Myocyte (in vitro differentiated cells): ENCODE measurements around the gene APOD. TPM values are rescaled to one million over a fixed set of nuclear protein-coding genes. Genes with fewer than 3 reads are reported as not detected.

Experiments used
- DNase-seq: peaks from one replicate; pipeline ENCODE4 v3.0.0-alpha.2; 2012; ENCODE audit warnings: low read depth
- total RNA-seq: library from RNA; depleted of rRNA; stranded (reverse); fragments of >200 nt; gene quantifications from 2 replicates; pipeline ENCODE4 v1.2.3, GENCODE V29; 2014

Gene APOD
- total RNA-seq, 1 donor from 2014 or later: 3.6 TPM

- DNase-seq: no peak
Observed at GRCh38 chr3:195555110-195555509, 28.6 kb downstream of the APOD start.

GRCh38 chr3:195554458-195554857 lies 29.3 kb downstream of the APOD start:
- DNase-seq: no peak

- no peak for DNase-seq
Observed at GRCh38 chr3:195553268-195553667, 30.5 kb downstream of the APOD start.

GRCh38 chr3:195551381-195551978 lies 32.3 kb downstream of the APOD start:
- peak; percentile 80 for DNase-seq

- peak; percentile 47 for DNase-seq
Observed at GRCh38 chr3:195550723-195551122, 33.0 kb downstream of the APOD start.

GRCh38 chr3:195549931-195550519 lies 33.7 kb downstream of the APOD start:
- no peak for DNase-seq

GRCh38 chr3:195548987-195549386 lies 34.8 kb downstream of the APOD start:
- DNase-seq: no peak

- DNase-seq: no peak
Observed at GRCh38 chr3:195548501-195548900, 35.2 kb downstream of the APOD start.

GRCh38 chr3:195548006-195548405 lies 35.7 kb downstream of the APOD start:
- no peak for DNase-seq

DNA sequence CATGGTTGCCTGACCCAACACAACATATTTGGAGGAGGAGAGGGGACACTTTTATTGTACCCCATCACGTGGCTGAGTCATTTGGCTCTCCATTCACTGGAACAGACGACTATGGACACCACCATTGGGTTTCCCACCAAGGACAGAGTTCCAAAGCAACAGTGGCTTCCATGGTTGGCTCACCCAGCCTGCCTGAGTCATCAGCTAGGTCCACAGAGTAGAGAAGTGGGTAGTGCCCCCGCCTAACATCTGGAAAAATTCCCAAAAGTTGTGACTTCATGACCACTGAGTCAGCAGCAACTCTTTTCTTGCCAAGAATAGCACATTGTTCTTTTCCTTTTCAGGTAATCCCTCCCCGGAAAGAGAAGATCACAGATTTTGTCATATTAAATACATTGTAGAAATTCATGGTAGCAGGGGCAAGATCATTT lies 37.6 kb downstream of the APOD start:
- DNase-seq: peak; percentile 75

DNA sequence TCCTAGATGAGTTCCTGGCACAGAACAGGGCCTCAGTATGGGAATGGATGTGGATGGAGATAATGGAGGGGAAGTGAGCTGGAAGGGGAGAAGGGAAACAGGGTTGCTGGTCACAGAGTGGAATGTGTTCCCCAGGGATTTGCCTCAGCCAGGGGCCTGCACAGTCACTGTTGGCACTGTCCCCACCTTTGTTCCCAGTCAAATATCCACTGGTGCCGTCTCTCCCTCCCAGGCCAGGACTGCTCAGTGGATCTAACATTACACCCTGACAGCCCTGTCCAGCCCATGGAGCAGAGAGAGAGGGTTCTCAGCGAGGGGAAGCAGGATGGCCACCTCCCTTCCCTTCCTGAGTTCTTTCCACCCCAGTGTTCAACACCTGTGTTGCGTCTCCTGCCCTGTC lies 39.1 kb downstream of the APOD start:
- DNase-seq: no peak

GRCh38 chr3:195544230-195544536 lies 39.6 kb downstream of the APOD start:
- no peak for DNase-seq

- no peak for DNase-seq
Observed at GRCh38 chr3:195543500-195544229, 40.1 kb downstream of the APOD start.

GRCh38 chr3:195542698-195543499 lies 40.8 kb downstream of the APOD start, which contains the start of gene PPP1R2:
Gene PPP1R2, minus strand, starts transcription at chr3:195543325. Its CDS starts 300 bp downstream, at chr3:195543025.
- peak; percentile 94 for DNase-seq

DNA sequence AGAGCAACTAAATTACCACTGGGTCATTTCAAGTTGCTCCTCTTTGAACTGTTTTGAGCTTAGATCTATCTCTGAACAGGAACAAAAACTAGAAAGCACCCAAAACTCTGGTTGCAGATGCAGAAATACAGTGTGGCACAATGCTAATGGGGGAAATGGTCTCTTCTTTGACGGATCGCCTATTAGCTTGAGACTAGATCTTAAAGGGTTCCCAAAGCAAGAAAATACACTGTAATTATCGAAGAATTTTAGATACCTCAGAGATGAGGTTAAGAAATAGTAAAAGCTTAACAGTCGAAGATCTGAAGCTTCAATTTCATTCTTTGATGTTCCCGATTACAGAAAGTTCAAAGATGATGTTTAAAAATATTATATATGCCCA lies 41.4 kb downstream of the APOD start:
- DNase-seq: no peak

DNA sequence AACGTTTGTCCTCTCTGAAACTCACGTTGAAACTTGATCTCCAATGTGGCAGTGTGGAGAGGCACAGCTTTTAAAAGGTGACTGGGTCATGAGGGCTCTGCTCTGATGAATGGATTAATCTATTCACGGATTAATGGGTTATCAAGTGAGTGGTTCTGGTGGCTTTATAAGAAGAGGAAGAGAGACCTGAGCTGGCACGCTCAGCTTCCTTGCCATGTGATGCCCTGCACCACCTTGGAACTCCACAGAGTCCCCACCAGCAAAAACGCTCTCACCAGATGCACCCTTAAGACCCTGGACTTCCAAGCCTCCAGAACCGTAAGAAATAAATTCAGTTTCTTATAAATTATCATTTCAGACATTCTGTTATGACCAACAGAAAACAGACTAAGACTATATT lies 43.2 kb downstream of the APOD start:
- DNase-seq: no peak

DNA sequence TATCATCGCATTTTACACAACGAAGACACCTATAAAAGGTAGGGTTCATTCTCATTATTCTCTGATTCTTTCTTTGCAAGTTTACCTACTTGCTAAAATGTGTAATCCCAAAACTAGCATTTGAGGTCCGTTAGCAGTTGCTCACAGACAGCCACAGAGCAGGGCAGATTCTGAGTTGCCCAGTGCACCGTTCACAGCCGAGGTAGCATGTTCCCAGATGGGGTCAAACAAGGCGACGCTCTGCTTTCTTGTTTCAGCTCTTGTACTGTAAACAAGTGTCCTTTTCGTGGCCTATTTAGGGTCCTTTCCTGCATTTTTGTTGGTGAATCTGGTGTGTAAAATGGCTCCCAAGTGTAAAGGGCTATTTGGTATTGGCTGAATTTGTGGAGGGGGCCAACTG lies 43.7 kb downstream of the APOD start:
- DNase-seq: no peak

GRCh38 chr3:195539479-195539878 lies 44.3 kb downstream of the APOD start:
- DNase-seq: no peak

GRCh38 chr3:195537995-195538394 lies 45.7 kb downstream of the APOD start:
- DNase-seq: peak; percentile 57

GRCh38 chr3:195535293-195535692 lies 48.4 kb downstream of the APOD start:
- DNase-seq: no peak

DNA sequence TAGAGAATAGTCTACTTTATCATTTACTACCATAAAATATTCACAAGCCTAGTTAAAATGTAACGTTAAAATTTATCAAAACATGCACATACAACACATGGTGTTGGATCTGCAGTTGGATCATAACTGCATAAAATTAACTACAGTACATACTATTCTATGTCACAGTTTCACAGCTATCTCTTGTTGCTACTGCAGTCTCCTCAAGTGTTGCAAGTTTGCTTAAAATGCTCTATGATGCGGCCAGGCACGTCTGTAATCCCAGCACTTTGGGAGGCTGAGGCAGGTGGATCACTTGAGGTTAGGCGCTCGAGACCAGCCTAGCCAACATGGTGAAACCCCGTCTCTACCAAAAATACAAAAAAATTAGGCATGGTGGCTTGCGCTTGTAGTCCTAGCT lies 50.9 kb downstream of the APOD start:
- no peak for DNase-seq

- DNase-seq: no peak
Observed at GRCh38 chr3:195532345-195532744, 51.4 kb downstream of the APOD start.
